GM23338 (cell line): ENCODE results near the gene ABCC9. TPM values are rescaled to one million over a fixed set of nuclear protein-coding genes. Genes with fewer than 3 reads are reported as not detected.

ENCODE experiments used
- ATAC-seq: fragments of 200-7000 bp; cut with Tn5 transposase; 3 replicates; pipeline ENCODE4 v1.9.1; 2020
- DNase-seq: peaks from one replicate; pipeline ENCODE4 v3.0.0-alpha.2; 2015; ENCODE audit warnings: low spot score
- H2AFZ ChIP-seq: fragments of 200-600 bp; sonication (generic); 2 replicates; pipeline ENCODE4 v1.8.0; 2016; ENCODE audit warnings: antibody characterized with exemption, mild to moderate bottlenecking, moderate library complexity
- H3F3A ChIP-seq: fragments of 200-600 bp; sonication (generic); replicated peaks from 2 replicates; pipeline ENCODE4 v1.8.0; 2017; ENCODE audit warnings: antibody characterized with exemption, mixed run types, low read depth
- H3K27ac ChIP-seq: fragments of 200-600 bp; sonication (generic); 2 replicates; pipeline ENCODE4 v1.6.1; 2016; ENCODE audit warnings: low read depth
- H3K27me3 ChIP-seq: fragments of 200-600 bp; sonication (generic); 2 replicates; pipeline ENCODE4 v1.8.0; 2016; ENCODE audit warnings: mild to moderate bottlenecking, mixed run types, moderate library complexity; ENCODE audit not compliant: insufficient read depth
- H3K36me3 ChIP-seq: fragments of 200-600 bp; sonication (generic); 2 replicates; pipeline ENCODE4 v1.8.0; 2016; ENCODE audit warnings: mild to moderate bottlenecking; ENCODE audit not compliant: insufficient read depth
- H3K4me1 ChIP-seq: fragments of 200-600 bp; sonication (generic); 2 replicates; pipeline ENCODE4 v1.8.0; 2016; ENCODE audit warnings: mild to moderate bottlenecking, moderate library complexity; ENCODE audit not compliant: insufficient read depth
- H3K4me2 ChIP-seq: fragments of 200-600 bp; sonication (generic); 2 replicates; pipeline ENCODE4 v1.7.1; 2017; ENCODE audit warnings: mixed run types
- H3K4me3 ChIP-seq: fragments of 200-600 bp; sonication (generic); 2 replicates; pipeline ENCODE4 v1.6.1; 2016; ENCODE audit warnings: mixed run types
- H3K79me2 ChIP-seq: fragments of 200-600 bp; sonication (generic); replicated peaks from 2 replicates; pipeline ENCODE4 v1.8.0; 2017; ENCODE audit warnings: mild to moderate bottlenecking; ENCODE audit not compliant: insufficient read depth
- H3K9me2 ChIP-seq: fragments of 200-600 bp; sonication (generic); 2 replicates; pipeline ENCODE4 v1.8.0; 2017; ENCODE audit not compliant: insufficient read depth
- H4K20me1 ChIP-seq: fragments of 200-600 bp; sonication (generic); replicated peaks from 2 replicates; pipeline ENCODE4 v1.8.0; 2017; ENCODE audit warnings: mild to moderate bottlenecking; ENCODE audit not compliant: insufficient read depth
- H3K27ac Mint-ChIP-seq: 2 replicates; pipeline ENCODE4 v1.8.0; 2020; ENCODE audit warnings: inconsistent platforms, mild to moderate bottlenecking, moderate library complexity, mixed read lengths
- H3K27me3 Mint-ChIP-seq: 3 replicates; pipeline ENCODE4 v1.8.0; 2022; ENCODE audit warnings: low read depth, mild to moderate bottlenecking, moderate library complexity, mixed read lengths, inconsistent platforms; ENCODE audit not compliant: insufficient read depth, poor library complexity
- H3K36me3 Mint-ChIP-seq: 3 replicates; pipeline ENCODE4 v1.8.0; 2021; ENCODE audit warnings: low read depth, mild to moderate bottlenecking, inconsistent platforms, moderate library complexity, mixed read lengths
- H3K4me1 Mint-ChIP-seq: 3 replicates; pipeline ENCODE4 v1.8.0; 2020; ENCODE audit warnings: mild to moderate bottlenecking, inconsistent platforms, mixed read lengths
- H3K4me3 Mint-ChIP-seq: 3 replicates; pipeline ENCODE4 v1.8.0; 2021; ENCODE audit warnings: moderate library complexity, mild to moderate bottlenecking, inconsistent platforms, mixed read lengths
- H3K9me3 Mint-ChIP-seq: 3 replicates; pipeline ENCODE4 v1.8.0; 2020; ENCODE audit warnings: moderate library complexity, mild to moderate bottlenecking, inconsistent platforms, mixed read lengths
- CREB1 ChIP-seq: fragments of 250-450 bp; sonication (Bioruptor Pico); IDR thresholded peaks from 2 replicates; pipeline ENCODE4 v1.5.0; 2020; ENCODE audit warnings: low read depth, mild to moderate bottlenecking, moderate library complexity
- CTCF ChIP-seq, 2 experiments: fragments of 200-600 bp in 1 of 2; sonication (generic) in 1 of 2; conservative IDR thresholded peaks; 2 replicates each; pipeline versions ENCODE4 v1.5.1 to v1.6.1; 2016 to 2017; ENCODE audit warnings: antibody characterized with exemption in 2 of 2, low read depth in 2 of 2, mild to moderate bottlenecking in 2 of 2, moderate library complexity in 1 of 2
- ETS1 ChIP-seq: IDR thresholded peaks from 2 replicates; pipeline ENCODE4 v1.6.1; 2016; ENCODE audit warnings: antibody characterized with exemption
- EZH2 ChIP-seq: fragments of 200-600 bp; sonication (generic); IDR thresholded peaks from one replicate; pipeline ENCODE4 v1.8.0; 2017; ENCODE audit warnings: antibody characterized with exemption, mild to moderate bottlenecking, low read depth; ENCODE audit not compliant: unreplicated experiment
- JUNB ChIP-seq: IDR thresholded peaks from one replicate; pipeline ENCODE4 v1.6.1; 2016; ENCODE audit warnings: antibody characterized with exemption; ENCODE audit not compliant: unreplicated experiment
- NANOG ChIP-seq: IDR thresholded peaks from 2 replicates; pipeline ENCODE4 v1.6.1; 2016; ENCODE audit warnings: antibody characterized with exemption, borderline replicate concordance
- POLR2AphosphoS5 ChIP-seq: IDR thresholded peaks from 2 replicates; pipeline ENCODE4 v1.6.1; 2016; ENCODE audit warnings: antibody characterized with exemption, low read depth
- STAT1 ChIP-seq: IDR thresholded peaks from one replicate; pipeline ENCODE4 v1.6.1; 2016; ENCODE audit warnings: antibody characterized with exemption; ENCODE audit not compliant: unreplicated experiment
- ZNF462 ChIP-seq: fragments of 250-450 bp; sonication (Bioruptor Pico); IDR thresholded peaks from 2 replicates; pipeline ENCODE4 v1.5.0; 2020; ENCODE audit warnings: mild to moderate bottlenecking, moderate library complexity
- polyA plus RNA-seq: library from polyadenylated mRNA; unstranded; fragments of >200 nt; fragmentation: Nextera tagmentation; extraction: Ambion mirVana; gene quantifications from 2 replicates; pipeline ENCODE4 v1.2.1, GENCODE V29; 2016
- total RNA-seq: library from RNA; depleted of rRNA; stranded (reverse); fragments of >200 nt; shearing (Covaris generic); gene quantifications from 2 replicates; pipeline ENCODE4 v1.2.3, GENCODE V29; 2014

The ABCC9 gene
- total and polyA plus RNA-seq, 2 experiments from 2014 or later, result not detected

GRCh38 chr12:21918456-21918855 is 22.8 kb downstream of the ABCC9 start (continued):
- TF ChIP-seq ETS1, result no peak
- no peak for TF ChIP-seq CREB1 (CRISPR knock-in tag)
- no peak for TF ChIP-seq STAT1
- no peak for TF ChIP-seq POLR2AphosphoS5
- no peak for TF ChIP-seq JUNB
- no peak for TF ChIP-seq NANOG

GRCh38 chr12:21913823-21914222 is 27.4 kb downstream of the ABCC9 start:
- ATAC-seq (no peak), DNase-seq (no peak)
- Histone ChIP-seq H3K27ac (no peak overlapping the region), H3K9me2 (no peaks in the 10 kb centered on the region), H3K4me2 (no peak overlapping the region), H4K20me1 (no peaks in the 10 kb centered on the region), H3K4me1 (no peaks in the 10 kb centered on the region), H2AFZ (no peak overlapping the region), H3F3A (no peaks in the 10 kb centered on the region), H3K79me2 (no peaks in the 10 kb centered on the region), H3K36me3 (no peaks in the 10 kb centered on the region), H3K27me3 (no peaks in the 10 kb centered on the region), H3K4me3 (no peak overlapping the region)
- no peaks in the 10 kb centered on the region for H3K9me3 Mint-ChIP-seq
- H3K4me1 Mint-ChIP-seq, result peaks cover 14% of the 10 kb centered on the region
- no peaks in the 10 kb centered on the region for H3K27me3 Mint-ChIP-seq
- no peak overlapping the region for H3K27ac Mint-ChIP-seq
- TF ChIP-seq STAT1, result no peak
- H3K4me3 Mint-ChIP-seq, result no peak overlapping the region
- no peaks in the 10 kb centered on the region for H3K36me3 Mint-ChIP-seq

- peaks cover 14% of the 10 kb centered on the region for H3K4me1 Mint-ChIP-seq
- H3K4me3 Mint-ChIP-seq, result no peak overlapping the region
- no peaks in the 10 kb centered on the region for H3K9me3 Mint-ChIP-seq
- no peak overlapping the region for H3K27ac Mint-ChIP-seq
- Histone ChIP-seq H3F3A (no peaks in the 10 kb centered on the region), H3K27ac (no peak overlapping the region), H3K4me1 (no peaks in the 10 kb centered on the region), H3K27me3 (no peaks in the 10 kb centered on the region), H2AFZ (no peak overlapping the region), H3K4me2 (no peak overlapping the region), H3K9me2 (no peaks in the 10 kb centered on the region), H3K4me3 (no peak overlapping the region), H3K36me3 (no peaks in the 10 kb centered on the region), H3K79me2 (no peaks in the 10 kb centered on the region), H4K20me1 (no peaks in the 10 kb centered on the region)
- H3K36me3 Mint-ChIP-seq, result no peaks in the 10 kb centered on the region
- ATAC-seq (no peak), DNase-seq (no peak)
- H3K27me3 Mint-ChIP-seq, result no peaks in the 10 kb centered on the region
- TF ChIP-seq ZNF462 (CRISPR knock-in tag), result no peak
- no peak for TF ChIP-seq EZH2
- no peak for TF ChIP-seq NANOG
- no peak for TF ChIP-seq CTCF (conservative IDR thresholded peaks at IDR 0.05; ENCODE audit: low read depth in 2 of 2)
Measured at GRCh38 chr12:21912318-21912717, 28.9 kb downstream of the ABCC9 start.
